ENCODE data around the gene UBN1.
A peak's percentile ranks its signal among the peaks of the same experiment; 100 is the strongest.

The UBN1 gene

DNA sequence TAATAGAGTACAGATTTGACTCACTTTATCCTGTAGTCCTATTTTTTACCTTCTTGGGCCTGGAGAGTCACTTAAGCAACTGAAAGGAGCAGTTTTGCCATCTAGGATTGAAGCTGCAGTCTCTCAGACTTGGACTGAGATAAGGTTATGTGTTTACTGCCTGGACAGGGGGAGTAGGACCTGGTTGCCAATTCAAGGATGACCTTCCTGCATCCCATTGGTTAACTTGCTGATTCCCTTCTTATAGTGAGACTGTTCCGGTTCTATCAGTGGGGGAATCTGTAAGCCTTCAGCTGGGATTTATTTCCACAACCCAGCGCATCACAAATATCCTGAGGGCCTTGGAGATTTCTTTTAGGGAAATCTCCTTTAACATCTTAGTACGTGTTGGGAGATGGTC is 2.9 kb downstream of the UBN1 start:
- TF ChIP-seq, protein P1, sequence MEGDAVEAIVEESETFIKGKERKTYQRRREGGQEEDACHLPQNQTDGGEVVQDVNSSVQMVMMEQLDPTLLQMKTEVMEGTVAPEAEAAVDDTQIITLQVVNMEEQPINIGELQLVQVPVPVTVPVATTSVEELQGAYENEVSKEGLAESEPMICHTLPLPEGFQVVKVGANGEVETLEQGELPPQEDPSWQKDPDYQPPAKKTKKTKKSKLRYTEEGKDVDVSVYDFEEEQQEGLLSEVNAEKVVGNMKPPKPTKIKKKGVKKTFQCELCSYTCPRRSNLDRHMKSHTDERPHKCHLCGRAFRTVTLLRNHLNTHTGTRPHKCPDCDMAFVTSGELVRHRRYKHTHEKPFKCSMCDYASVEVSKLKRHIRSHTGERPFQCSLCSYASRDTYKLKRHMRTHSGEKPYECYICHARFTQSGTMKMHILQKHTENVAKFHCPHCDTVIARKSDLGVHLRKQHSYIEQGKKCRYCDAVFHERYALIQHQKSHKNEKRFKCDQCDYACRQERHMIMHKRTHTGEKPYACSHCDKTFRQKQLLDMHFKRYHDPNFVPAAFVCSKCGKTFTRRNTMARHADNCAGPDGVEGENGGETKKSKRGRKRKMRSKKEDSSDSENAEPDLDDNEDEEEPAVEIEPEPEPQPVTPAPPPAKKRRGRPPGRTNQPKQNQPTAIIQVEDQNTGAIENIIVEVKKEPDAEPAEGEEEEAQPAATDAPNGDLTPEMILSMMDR (conservative IDR thresholded peaks at IDR 0.05; ENCODE audit: low read depth, low read length): no peak
- H3K4me3 ChIP-seq (ENCODE audit: low read depth, low read length): peak overlapping the region; percentile 29
- DNase-seq (ENCODE audit: low read depth): peak; percentile 11

DNA sequence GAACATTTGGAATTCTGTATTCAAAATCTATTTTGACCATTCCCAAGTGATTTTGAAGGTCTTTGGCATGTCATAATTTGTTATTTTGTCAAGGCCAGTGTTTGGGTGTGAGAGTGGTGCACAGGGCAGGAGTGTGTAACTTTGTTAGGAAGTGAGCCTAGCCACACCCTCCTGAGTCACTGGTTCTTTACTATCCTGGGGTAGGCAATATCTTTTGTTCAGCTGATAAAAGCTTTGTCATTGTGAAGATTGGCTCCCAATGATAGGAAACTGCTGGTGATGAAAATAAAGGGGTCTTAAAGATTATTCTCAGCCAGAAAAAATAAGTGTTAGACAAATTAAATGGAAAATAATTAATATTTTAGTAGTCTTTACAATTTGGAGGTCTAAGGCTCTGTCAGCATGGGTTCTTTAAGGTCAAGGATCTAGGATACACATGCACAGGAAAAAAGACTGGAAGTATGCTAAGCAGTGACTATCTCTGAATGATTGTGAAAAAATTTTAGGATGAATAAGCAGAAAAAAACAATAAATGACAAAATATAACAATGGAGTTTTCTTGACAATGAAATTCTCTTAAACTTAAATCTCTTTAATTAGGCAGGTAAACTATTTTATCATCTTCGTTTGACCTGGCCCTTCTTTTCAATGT is 5.1 kb downstream of the UBN1 start:
- DNase-seq (ENCODE audit: low read depth): peak; percentile 19
- no peak overlapping the region for H3K4me3 ChIP-seq (ENCODE audit: low read depth, low read length)
- TF ChIP-seq, protein P1 (conservative IDR thresholded peaks at IDR 0.05; ENCODE audit: low read depth, low read length): no peak

DNA sequence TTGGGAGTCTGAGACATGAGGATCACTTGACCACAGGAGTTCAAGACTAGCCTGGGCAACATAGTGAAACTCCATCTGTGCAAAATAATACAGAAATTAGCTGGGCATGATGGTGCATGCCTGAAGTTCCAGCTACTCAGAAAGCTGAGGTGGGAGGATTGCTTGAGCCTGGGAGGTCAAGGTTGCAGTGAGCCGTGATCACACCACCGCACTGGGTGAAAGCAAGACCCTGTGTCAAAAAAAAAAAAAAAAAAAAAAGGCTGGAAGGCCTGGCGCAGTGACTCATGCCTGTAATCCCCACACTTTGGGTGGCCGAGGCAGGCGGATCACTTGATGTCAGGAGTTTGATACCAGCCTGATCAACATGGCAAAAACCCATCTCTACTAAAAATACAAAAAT is 8.1 kb downstream of the UBN1 start:
- no peak for DNase-seq (ENCODE audit: low read depth)
- H3K4me3 ChIP-seq (ENCODE audit: low read depth, low read length): no peak overlapping the region
- TF ChIP-seq, protein P1 (conservative IDR thresholded peaks at IDR 0.05; ENCODE audit: low read depth, low read length): no peak

DNA sequence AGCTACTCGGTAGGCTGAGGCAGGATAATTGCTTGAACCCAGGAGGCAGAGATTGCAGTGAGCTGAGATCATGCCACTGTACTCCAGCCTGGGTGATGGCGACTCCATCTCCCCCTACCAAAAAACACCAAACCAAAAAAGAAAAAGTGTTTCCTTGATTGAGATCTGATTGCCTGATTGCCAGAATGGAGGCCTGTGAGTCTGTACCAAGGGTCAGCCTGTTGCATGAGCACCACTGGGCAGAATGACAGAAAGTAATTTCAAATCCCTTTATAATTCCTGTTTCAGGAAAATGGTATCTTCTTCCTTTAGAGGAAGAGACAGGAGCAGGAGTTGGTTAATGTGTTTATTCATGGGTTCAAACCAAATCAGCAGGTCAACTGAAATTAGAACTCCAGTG is 8.5 kb downstream of the UBN1 start:
- TF ChIP-seq, protein P1 (conservative IDR thresholded peaks at IDR 0.05; ENCODE audit: low read depth, low read length): no peak
- H3K4me3 ChIP-seq (ENCODE audit: low read depth, low read length): no peak overlapping the region
- no peak for DNase-seq (ENCODE audit: low read depth)

DNA sequence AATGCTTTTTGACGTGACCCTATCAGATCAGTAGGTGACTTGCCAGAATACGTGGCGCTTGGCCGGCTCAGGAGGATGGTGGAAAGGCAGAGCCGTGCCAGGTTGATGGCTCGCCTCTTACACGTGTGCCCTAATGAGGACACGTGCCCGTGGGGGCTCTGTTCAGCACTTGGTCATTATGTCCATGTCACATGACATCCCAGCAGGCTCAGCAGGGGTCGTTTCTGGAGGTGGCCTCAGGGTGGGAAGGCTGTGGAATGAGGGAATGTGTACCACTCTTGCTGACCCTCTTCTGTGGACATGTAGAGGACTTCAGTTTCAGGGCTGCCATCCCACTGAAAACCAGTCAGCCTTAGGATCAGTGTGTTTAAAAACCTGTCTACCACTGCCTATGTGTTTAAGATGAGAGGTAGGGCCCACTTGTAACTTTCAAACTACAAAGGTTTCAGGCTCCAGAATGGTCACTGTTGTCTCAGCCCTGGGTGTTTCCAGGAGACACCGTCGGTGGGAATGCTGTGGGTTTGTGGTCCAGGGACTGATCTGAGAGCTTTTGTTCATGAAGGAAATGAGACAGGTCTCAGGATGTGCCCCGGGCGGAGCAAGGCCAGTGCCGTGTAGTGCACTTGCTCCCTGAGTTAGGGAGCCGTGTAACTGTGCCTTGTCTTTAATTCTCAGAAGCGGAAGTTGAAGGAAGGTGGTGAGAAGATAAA is 12.1 kb downstream of the UBN1 start:
- no peak for DNase-seq (ENCODE audit: low read depth)
- no peak overlapping the region for H3K4me3 ChIP-seq (ENCODE audit: low read depth, low read length)
- TF ChIP-seq, protein P1 (conservative IDR thresholded peaks at IDR 0.05; ENCODE audit: low read depth, low read length): no peak

DNA sequence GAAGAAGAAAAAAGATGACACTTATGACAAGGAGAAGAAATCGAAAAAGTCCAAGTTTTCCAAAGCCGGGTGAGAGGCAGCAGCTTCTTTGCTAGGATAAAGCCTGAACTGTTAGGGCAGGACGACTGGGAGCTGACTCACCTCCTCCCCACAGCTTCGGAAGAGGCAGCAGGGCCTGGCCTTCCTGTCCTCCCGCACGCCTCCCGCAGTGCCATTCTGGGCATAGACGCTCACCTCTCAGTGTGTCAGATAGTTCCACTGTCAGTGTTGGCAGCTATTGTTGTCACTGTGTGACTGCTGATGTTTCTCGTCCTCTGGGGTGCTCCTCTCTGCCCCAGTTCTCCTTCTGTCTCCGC is 12.6 kb downstream of the UBN1 start:
- no peak overlapping the region for H3K4me3 ChIP-seq (ENCODE audit: low read depth, low read length)
- DNase-seq (ENCODE audit: low read depth): peak; percentile 48
- TF ChIP-seq, protein P1 (conservative IDR thresholded peaks at IDR 0.05; ENCODE audit: low read depth, low read length): no peak

All from choroid plexus epithelial cell (primary cell).